GM21423 (cell line): ENCODE measurements around the gene TNFAIP3.
"Not testable (repeated sequence)": the region's sequence is repeated elsewhere in the genome, so short reads cannot be mapped to it uniquely, and the experiment has no call there.

ENCODE experiments used
- ATAC-seq: cut with Tn5 transposase; IDR thresholded peaks from one replicate; pipeline ENCODE4 v1.9.1; 2021; ENCODE audit warnings: mild to moderate bottlenecking, moderate library complexity; ENCODE audit not compliant: unreplicated experiment

Gene TNFAIP3

DNA sequence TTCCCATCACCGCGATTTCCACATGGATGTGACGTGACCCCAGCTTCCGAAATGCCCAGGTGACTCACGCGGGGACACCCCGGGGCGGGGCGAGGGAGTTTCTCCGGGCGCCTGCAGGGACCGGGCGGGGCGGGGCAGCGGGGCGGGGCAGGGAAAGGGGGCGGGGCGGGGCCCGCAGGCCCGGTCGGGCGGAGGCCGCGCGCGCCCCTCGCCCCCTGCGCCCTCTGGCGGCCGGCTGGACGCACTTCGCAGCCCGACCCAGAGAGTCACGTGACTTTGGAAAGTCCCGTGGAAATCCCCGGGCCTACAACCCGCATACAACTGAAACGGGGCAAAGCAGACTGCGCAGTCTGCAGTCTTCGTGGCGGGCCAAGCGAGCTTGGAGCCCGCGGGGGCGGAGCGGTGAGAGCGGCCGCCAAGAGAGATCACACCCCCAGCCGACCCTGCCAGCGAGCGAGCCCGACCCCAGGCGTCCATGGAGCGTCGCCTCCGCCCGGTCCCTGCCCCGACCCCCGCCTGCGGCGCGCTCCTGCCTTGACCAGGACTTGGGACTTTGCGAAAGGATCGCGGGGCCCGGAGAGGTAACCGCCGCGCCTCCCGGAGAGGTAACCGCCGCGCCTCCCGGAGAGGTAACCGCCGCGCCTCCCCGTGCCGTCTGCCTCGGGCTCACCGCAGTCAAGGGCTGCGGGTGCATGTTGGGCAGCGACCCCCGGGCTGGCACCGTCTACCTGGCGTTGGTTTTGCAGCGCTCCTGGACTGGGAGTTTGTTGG, at the start of gene TNFAIP3:
Gene TNFAIP3 (plus strand): TSS at position 346 of the 771 bp plus-strand sequence. CDS start 3,969 bp downstream, outside the sequence.
- peak; percentile 62 for ATAC-seq

DNA sequence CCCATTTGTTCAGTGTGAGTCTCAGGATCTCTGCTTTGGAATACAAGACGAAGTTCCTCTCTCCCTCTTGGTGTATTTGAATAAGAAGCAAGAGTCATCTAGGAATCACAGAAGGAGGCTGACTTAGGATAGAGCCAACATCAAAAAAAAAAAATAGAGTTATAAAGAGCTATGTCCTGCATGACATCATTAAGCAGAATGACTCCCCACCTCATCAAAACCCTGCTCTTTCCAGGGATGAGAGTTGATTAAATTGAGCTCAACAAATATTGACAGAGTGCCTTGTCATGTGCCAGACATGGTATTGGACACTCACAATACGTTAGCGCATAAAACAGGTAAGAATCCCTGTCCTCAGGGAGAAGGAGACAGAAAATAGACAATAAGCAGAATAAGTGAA, 48.6 kb upstream of the TNFAIP3 start:
- no peak for ATAC-seq

DNA sequence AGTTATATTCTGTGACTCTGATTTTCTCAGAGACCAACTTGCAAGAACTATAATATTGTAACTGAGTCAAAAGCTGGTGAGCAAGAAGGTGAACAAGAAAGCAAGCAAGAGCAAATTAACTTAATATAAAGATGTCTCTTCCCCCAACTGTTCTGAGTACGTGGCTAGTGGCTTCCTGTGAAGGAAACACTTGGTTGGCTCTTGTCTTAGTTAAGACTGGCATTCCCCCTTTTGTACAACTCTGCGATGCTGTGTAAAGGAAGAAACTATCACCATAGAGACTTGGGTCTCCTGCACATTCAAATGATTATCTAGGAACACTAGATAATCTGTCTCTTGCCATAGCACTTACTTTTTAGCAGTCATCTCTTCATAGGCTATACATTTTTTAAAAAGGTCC, 47.3 kb upstream of the TNFAIP3 start:
- peak; percentile 27 for ATAC-seq

DNA sequence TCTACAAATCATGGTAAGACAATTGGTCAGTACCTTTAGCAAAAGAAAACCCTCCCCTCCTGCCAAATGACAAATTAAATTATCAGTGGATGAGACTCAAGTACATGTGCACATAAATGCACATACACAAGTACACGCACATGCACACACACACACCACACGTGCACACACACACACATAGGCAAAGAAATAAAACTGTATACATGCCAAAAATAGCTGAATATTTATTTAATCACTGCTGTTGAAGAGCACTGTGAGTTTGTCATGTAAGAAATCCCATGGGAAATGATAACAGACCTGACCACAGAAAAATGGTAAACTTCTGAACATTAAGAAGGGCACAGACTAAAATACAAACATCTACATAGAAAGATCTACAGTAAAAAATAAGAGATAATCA, 46.6 kb upstream of the TNFAIP3 start:
- ATAC-seq = no peak

DNA sequence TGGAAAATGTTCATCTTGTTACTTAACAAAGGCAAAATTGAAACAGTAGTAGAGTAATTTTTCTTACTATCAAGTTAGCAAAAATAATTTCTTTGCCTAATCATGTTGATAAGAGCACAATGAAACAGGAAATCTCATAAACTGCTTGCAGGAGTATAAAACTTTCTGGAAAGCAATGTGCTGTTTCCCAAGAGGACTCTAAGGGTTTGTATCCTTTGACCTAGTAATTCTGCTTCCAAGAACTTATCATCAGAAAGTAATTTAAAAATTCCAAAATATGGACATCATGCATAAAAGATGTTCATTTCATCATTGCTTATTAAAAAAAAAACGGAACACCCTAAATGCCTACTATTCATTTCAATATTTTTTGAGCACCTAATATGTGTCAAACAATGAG, 46.1 kb upstream of the TNFAIP3 start:
- ATAC-seq = no peak

DNA sequence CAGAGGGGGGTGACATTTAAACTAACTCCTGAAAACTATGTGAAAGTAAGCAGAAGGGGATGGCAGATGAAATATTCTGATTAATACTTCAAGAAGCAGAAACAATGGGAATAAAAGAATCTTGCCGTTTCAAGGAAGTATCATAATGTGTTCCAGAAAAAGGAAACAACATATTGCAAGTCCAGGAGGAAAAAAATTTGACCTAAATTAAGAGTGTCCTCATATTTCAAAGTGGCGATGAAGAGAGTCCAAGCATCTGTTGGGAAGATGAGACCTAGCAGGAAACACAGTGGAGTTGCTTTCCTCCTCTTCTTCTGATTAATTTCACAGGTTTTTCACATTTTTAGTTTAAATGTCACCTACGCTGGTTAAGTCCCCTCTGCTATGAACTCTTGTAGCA, 45.6 kb upstream of the TNFAIP3 start:
- ATAC-seq = no peak

DNA sequence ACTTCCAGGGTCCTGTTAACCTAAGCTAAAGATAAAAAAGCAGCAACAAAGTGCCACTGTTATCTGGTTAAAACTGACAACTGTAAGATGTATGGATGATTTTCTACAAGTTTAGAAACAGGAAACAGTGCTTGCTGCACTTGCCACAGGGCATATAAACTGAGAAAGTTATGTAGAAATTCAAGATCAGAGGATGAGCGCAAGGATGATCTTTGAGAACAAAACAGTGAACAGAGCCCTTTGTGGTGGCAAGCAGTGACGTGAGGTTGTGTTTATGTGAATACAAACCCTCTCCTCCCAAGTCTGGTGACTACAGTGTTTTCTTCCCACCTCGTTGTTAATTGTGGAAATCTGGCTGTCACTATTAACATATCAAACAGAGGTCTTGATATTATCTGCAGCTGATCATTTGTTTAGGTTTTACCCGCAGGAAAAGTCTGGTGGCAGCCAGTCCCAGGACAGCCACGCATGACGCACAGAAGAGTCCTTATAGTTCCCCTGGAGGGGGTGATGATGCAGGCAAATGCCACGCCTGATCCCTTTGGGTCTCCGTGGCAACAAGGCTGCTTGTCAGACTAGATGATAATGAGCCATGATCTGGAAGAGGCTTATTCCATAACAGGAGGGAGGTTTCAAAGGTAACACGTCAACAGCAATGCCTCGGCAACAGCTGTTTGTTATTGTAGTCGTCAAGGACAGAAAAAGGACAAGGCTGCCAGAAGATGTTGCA, 43.1 kb upstream of the TNFAIP3 start:
- no peak for ATAC-seq

DNA sequence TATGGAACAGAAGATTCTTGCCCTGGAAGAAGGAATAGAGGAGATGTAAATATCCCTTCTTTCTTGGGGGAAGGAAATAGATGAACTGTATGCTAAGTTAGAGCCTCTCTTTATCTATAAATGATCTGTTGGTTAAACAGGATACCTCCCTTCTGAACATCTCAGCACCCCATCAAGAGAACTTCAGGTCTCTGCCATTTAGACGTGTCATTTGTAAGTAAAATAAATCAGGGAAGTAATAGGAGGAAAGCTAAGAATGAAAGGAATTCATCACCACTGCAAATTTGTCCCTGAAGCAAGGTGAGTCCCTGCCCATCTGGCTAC, 42.5 kb upstream of the TNFAIP3 start:
- no peak for ATAC-seq

DNA sequence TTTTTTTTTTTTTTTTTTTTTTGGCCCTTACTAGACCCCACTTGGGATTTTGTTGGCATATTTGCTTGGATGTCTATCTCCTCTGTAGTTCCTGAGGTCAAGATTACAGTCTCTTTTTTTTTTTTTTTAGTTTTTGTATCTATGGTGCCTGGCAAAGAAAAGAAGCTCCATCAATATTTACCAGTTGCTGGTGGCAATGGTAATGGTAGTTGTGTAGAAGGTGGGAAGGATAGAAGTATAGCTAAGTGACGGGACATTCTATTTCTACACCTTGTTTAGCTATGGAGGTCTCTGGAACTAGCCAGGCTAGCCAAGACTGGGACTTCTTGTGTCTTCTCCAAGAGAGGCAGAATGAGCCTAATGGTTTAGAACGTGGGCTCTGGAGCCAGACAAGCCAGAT, 42.2 kb upstream of the TNFAIP3 start:
- ATAC-seq = no peak

DNA sequence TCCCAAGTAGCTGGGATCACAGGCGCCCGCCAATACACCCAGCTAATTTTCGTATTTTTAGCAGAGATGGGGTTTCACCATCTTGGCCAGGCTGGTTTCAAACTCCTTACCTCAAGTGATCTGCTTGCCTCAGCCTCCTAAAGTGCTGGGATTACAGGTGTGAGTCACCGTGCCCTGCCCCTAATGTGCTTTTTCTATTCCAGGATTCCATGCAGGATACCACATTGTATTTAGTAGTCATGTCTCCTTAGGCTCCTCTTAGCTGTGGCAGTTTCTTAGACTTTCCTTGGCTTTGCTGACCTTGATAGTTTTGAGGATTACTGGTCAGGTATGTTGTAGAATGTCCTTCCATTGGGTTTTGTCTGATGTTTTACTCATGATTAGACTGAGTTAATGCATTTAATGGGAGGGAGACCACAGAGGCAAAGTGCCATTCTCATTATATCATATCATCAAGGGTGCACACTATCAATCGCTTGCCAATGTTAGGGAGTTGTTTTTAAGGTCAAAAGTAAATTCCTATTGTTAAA, 39.6 kb upstream of the TNFAIP3 start:
- ATAC-seq = no peak

DNA sequence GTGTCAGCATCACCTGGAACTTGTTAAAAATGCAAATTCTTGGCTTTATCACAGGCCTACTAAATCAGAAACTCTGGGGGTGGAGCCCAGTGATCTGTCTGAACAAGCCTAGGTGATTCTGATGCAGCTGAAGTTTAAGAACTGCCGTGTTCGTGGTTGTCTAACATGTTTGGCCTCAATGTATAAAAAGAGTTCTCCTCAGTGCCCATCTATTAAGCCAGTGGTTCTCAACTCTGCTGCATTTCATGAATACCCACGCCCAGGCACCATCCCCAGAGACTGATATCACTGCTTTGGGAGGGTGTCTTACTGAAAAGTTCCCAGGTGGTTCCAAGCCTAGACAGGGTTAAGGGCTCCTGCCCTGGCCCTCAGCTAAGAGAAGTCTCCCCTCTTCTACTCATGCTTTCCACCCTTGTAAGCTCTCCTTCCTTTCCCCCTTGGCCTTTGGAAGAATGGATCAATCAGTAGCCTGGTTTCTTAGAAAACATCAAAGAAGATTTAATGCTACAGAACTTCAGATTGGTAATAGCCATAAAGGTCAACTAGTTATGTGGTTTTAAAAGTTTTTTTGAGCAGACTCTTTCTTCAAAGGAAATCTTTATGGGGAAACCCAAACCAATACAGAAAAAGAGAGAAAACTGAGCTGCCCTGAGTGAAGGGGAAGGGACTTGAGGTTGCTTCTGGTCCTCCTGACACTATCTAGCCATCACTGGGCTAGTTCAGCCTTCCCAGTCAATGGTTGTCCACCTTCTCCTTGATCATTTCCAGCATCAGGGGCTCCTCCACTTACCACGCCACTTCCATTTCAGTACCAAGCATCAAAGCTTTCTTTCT, 38.9 kb upstream of the TNFAIP3 start:
- peak; percentile 44 for ATAC-seq

DNA sequence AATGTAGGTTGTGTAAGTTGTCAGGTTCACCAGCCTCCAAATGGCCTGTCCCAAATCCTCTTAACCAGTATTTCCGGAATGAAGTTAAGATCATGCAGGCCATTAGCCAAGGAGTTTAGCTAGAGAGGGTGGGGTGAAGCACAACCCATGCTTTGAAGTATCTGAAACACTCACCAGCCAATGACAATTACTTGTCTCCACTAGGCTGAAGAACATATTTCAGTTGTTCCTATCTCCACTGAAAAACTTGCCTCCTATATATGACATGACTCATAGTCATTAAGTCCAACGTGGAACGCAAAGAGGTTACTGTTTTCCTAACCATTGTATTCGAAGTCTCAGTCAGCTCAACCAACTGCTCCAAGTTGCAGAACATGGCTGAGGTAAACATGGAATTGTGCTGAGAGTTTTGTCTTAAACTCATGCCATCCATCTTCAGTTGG, 37.4 kb upstream of the TNFAIP3 start:
- ATAC-seq = no peak

DNA sequence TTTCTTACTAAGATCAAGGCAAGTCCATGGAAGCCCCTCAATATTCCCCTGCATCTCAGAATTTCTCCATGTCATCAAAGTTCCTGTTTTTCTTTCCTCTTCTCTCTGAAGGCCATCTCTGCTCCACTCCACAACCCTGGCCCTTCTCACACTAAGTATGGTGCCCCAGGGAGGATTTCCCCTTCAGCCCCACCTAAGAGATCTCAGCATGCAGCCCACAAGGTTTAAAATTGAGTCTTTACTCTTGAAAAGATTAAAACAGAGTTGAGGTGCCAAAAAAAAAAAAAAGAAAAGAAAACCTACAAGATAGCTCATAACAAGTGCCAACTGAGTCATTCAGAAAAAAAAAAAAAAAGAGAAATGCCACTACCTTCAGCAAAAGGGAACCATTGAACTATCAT, 36.5 kb upstream of the TNFAIP3 start:
- ATAC-seq = no peak

DNA sequence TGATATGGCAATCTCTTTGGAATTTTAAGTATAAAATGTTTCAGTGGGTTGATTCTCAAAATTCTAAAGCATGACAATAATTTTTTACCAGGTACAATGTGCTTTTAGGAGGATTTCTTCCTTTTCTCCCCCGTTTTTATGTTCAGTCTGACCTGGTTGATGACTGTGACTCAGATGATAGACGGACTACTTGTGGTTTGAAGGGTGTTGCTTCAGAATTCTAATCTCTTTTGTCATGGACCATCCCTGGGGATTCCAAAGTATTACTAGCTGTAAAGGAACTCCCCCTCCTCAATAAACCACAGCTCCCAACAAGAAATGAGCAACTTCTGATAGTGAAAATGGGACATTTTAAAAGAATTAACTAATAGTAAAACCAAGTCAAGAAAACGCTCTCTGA, 34.9 kb upstream of the TNFAIP3 start:
- ATAC-seq = no peak

DNA sequence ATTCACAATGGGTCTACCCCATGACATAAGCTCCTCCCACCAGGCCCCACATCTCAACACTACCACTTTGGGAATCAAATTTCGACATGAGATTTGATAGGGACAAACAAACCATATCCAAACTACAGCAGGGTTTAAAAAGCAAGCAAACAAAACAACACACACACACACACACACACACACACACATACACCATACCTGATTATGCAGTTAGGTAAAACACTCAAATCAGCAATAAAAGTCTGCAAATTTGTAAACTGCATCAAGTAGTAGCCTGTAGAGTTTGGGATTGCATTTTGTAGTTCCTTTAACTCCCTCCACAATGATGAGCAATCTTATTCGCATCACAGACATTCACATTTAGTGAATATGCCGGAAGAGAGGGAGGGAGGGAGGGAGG, 32.6 kb upstream of the TNFAIP3 start:
- ATAC-seq = no peak

DNA sequence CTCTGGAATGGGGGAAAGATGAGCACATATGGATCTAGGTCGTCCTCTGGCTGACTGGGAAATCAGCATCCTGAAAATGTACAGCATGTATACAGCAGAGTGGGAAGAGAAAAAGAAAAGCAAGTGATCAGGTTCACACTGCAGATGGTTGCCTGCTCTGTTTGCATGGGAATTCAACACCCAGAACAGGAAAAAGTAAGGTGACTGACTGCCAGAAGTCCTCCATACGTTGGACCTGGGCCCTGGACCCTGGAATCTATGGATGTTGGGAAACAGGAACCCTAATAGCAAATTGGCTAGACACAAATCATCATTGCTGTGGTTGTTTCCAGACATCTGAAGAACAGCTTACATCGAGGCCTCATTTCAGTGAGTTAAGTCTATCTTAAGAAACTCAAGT, 30.3 kb upstream of the TNFAIP3 start:
- ATAC-seq = no peak

DNA sequence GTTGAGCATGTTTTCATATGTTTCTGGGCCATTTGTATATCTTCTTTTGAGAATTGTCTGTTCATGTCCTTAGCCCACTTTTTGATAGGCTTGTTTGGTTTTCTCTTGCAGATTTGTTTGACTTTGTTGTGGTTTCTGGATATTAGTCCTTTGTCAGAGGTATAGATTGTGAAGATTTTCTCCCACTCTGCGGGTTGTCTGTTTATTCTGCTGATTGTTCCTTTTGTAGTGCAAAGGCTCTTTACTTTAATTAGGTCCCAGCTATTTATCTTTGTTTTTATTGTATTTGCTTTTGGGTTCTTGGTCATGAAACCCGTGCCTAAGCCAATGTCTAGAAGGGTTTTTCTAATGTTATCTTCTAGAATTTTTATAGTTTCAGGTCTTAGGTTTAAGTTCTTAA, 29.0 kb upstream of the TNFAIP3 start:
- not testable (repeated sequence) for ATAC-seq

DNA sequence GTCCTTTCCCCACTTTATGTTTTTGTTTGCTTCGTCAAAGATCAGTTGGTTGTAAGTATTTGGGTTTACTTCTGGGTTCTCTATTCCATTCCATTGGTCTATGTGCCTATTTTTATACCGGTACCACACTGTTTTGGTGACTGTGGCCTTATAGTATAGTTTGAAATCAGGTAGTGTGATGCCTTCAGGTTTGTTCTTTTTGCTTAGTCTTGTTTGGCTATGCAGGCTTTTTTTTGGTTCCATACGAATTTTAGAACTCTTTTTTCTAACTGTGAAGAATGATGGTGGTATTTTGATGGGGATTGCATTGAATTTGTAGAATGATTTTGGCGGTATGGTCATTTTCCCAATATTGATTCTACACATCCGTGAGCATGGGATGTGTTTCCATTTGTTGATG, 28.5 kb upstream of the TNFAIP3 start:
- ATAC-seq = not testable (repeated sequence)

DNA sequence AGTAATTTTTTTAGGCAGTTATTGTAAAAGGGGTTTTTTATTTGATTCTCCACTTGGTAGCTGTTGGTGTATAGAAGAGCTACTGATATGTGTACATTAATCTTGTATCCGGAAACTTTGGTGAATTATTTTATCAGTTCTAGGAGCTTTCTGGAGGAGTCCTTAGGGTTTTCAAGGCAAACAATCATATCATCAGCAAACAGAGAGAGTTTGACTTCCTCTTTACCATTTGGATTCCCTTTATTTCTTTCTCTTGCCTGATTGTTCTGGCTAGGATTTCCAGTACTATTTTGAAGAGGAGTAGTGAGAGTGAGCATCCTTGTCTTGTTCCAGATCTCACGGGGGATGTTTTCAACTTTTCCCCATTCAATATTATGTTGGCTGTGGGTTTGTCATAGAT, 28.0 kb upstream of the TNFAIP3 start:
- no peak for ATAC-seq

DNA sequence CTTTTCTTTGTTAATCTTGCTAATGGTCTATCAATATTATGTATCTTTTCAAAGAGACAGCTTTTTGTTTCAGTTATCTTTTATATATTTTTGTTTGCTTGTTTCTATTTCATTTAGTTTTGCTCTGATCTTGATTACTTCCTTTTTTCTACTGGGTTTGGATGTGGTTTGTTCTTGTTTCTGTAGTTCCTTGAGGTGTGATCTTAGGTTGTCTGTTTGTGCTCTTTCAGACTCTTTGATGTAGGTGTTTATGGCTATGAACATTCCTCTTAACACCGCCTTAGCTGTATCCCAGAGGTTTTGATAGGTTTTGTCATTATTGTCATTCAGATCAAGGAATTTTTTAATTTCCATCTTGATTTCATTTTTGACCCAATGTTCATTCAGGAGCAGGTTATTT, 26.8 kb upstream of the TNFAIP3 start:
- ATAC-seq = no peak

DNA sequence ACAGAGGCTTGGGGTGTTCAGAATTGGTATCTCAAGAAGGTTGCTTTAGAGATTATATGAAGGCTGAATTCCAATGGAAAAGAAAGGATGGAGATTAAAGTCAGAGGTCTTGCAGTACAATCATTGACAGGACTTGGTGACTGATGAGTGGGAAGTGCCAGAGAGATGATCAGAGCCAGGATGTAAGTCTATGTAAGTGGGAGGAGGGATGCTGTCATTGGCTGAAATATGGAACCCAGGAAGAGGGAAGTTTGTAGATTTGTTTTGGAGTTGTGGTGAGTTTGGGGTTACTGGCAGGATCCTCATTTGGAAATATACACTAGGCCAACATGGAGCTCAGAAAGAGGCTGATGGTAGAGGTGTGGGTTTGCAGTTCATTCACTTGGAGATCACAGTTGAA, 23.8 kb upstream of the TNFAIP3 start:
- ATAC-seq = no peak
